OCI-LY3 (cell line): ENCODE results near the gene TUBGCP2.

Experiments used
- H2AFZ ChIP-seq: fragments of 200-600, 300-600 bp; shearing (Covaris generic); 2 replicates; pipeline ENCODE4 v1.6.0; 2014; ENCODE audit warnings: antibody characterized with exemption, low read depth, low read length
- H3K27ac ChIP-seq: fragments of 200-600, 300-600 bp; sonication (generic); 2 replicates; pipeline ENCODE4 v1.5.1; 2014; ENCODE audit warnings: mild to moderate bottlenecking, low read length, moderate library complexity, mixed read lengths
- H3K27me3 ChIP-seq: fragments of 200-600, 300-600 bp; sonication (generic); 2 replicates; pipeline ENCODE4 v1.6.1; 2014; ENCODE audit warnings: low read depth, low read length, mixed read lengths
- H3K36me3 ChIP-seq: fragments of 200-600, 300-600 bp; sonication (generic); replicated peaks from 2 replicates; pipeline ENCODE3; 2014; ENCODE audit warnings: low read depth, low read length, mixed read lengths
- H3K4me1 ChIP-seq: fragments of 300-600, 200-600 bp; sonication (generic); 2 replicates; pipeline ENCODE4 v1.6.1; 2014; ENCODE audit warnings: low read length, mixed read lengths
- H3K4me2 ChIP-seq: fragments of 200-600, 300-600 bp; sonication (generic); 2 replicates; pipeline ENCODE4 v1.6.1; 2014; ENCODE audit warnings: low read length, mixed read lengths
- H3K4me3 ChIP-seq: fragments of 300-600, 200-600 bp; sonication (generic); 2 replicates; pipeline ENCODE4 v1.5.1; 2014; ENCODE audit warnings: antibody characterized with exemption, mild to moderate bottlenecking, low read length, moderate library complexity
- H3K79me2 ChIP-seq: fragments of 300-600, 200-600 bp; shearing (Covaris generic); 2 replicates; pipeline ENCODE4 v1.6.1; 2014; ENCODE audit warnings: mild to moderate bottlenecking, low read length, mixed read lengths
- H3K9ac ChIP-seq: fragments of 300-600, 200-600 bp; shearing (Covaris generic); 2 replicates; pipeline ENCODE4 v1.6.0; 2014; ENCODE audit warnings: mild to moderate bottlenecking, low read length, moderate library complexity
- H3K9me3 ChIP-seq: fragments of 200-600, 300-600 bp; shearing (Covaris generic); 2 replicates; pipeline ENCODE4 v1.6.1; 2014; ENCODE audit warnings: low read length, mixed read lengths; ENCODE audit not compliant: insufficient read depth
- H4K20me1 ChIP-seq: fragments of 200-600, 300-600 bp; sonication (generic); 2 replicates; pipeline ENCODE4 v1.6.1; 2016; ENCODE audit warnings: low read length, mixed read lengths; ENCODE audit not compliant: insufficient read depth
- EZH2phosphoT487 ChIP-seq: fragments of 200-600 bp; shearing (Covaris generic); IDR thresholded peaks from 2 replicates; pipeline ENCODE4 v1.6.1; 2018; ENCODE audit warnings: antibody characterized with exemption, mixed run types, low read depth
- TF ChIP-seq, protein P1 (sequence below): fragments of 200-600, 300-600 bp; sonication (generic); IDR thresholded peaks from 2 replicates; pipeline ENCODE4 v1.5.1; 2014; ENCODE audit warnings: antibody characterized with exemption, low read length, low read depth

Gene TUBGCP2

DNA sequence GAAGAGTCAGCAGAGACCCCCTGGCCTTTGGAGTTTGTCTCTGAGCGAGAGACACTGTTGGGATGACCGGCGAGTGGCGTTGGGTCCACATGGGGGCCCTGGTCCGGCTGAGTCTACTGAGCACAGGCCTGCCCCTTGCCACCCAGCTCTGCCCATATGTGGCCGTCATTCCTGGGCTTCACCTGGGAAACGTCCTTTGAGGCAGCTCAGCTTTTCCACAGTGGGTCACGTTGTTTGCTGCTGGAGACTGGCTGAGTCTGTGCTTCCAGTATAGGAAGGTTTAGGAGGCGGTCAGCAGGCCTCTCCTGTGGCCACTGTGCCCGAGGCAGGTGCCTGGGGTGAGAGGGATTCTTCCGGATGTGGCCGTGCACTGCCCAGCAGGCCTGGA, 49.1 kb downstream of the TUBGCP2 start:
- Histone ChIP-seq H3K9me3 (no peaks in the 10 kb centered on the region), H3K27me3 (no peaks in the 10 kb centered on the region), H2AFZ (0 out of 2 replicates have a peak overlapping the region, but pooled peaks have one; percentile 43), H3K4me3 (no peak overlapping the region), H4K20me1 (peaks cover 6% of the 10 kb centered on the region), H3K27ac (no peak overlapping the region), H3K9ac (no peak overlapping the region), H3K79me2 (no peaks in the 10 kb centered on the region), H3K4me2 (no peak overlapping the region), H3K36me3 (no peaks in the 10 kb centered on the region), H3K4me1 (peaks cover 35% of the 10 kb centered on the region)
- no peak for TF ChIP-seq EZH2phosphoT487
- TF ChIP-seq, protein P1, sequence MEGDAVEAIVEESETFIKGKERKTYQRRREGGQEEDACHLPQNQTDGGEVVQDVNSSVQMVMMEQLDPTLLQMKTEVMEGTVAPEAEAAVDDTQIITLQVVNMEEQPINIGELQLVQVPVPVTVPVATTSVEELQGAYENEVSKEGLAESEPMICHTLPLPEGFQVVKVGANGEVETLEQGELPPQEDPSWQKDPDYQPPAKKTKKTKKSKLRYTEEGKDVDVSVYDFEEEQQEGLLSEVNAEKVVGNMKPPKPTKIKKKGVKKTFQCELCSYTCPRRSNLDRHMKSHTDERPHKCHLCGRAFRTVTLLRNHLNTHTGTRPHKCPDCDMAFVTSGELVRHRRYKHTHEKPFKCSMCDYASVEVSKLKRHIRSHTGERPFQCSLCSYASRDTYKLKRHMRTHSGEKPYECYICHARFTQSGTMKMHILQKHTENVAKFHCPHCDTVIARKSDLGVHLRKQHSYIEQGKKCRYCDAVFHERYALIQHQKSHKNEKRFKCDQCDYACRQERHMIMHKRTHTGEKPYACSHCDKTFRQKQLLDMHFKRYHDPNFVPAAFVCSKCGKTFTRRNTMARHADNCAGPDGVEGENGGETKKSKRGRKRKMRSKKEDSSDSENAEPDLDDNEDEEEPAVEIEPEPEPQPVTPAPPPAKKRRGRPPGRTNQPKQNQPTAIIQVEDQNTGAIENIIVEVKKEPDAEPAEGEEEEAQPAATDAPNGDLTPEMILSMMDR = no peak

DNA sequence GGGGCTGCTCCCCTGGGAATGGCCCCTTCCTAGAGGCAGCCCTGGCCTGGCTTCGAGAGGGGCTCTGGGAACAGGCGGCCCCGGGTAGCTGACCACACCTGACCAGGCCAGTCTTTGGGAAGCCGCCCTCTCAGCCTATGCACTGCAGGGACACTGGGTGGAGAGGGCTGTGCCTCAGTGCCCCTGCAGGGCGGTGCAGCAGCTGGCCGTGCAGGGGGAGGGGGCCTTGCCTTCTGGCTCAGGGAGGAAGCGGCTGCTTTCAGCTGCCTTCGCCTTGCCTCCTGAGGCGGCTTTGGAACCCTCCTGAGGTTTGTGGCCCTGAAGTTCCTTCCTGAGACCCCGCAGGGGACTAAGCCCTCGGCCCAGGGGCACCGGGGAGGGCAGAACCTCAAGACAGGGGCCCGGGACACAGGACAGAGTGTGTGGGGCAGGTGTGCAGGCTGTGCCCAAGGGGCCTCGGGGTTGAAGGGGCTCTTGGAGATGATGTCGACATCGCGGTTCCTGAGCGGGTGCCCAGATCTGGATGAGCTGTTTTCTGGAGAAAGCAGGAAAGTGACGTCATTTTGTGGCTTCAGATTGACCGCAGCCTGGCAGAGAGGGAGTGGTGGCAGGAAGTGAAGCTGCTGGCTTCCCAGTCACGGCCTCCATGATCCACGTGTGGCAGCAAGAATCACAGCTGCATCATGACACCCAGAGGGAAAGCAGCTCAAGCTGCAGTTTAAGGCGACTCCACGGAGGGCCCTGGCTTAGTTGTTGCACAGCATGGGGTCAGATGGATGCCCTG, 49.7 kb downstream of the TUBGCP2 start:
- Histone ChIP-seq H3K9ac (no peak overlapping the region), H4K20me1 (peaks cover 6% of the 10 kb centered on the region), H3K9me3 (no peaks in the 10 kb centered on the region), H3K4me2 (peak overlapping the region; percentile 81), H2AFZ (0 out of 2 replicates have a peak overlapping the region, but pooled peaks have one; percentile 43), H3K27ac (no peak overlapping the region), H3K4me1 (peaks cover 35% of the 10 kb centered on the region), H3K4me3 (no peak overlapping the region), H3K27me3 (no peaks in the 10 kb centered on the region), H3K79me2 (no peaks in the 10 kb centered on the region), H3K36me3 (no peaks in the 10 kb centered on the region)
- TF ChIP-seq, protein P1 = no peak
- no peak for TF ChIP-seq EZH2phosphoT487

DNA sequence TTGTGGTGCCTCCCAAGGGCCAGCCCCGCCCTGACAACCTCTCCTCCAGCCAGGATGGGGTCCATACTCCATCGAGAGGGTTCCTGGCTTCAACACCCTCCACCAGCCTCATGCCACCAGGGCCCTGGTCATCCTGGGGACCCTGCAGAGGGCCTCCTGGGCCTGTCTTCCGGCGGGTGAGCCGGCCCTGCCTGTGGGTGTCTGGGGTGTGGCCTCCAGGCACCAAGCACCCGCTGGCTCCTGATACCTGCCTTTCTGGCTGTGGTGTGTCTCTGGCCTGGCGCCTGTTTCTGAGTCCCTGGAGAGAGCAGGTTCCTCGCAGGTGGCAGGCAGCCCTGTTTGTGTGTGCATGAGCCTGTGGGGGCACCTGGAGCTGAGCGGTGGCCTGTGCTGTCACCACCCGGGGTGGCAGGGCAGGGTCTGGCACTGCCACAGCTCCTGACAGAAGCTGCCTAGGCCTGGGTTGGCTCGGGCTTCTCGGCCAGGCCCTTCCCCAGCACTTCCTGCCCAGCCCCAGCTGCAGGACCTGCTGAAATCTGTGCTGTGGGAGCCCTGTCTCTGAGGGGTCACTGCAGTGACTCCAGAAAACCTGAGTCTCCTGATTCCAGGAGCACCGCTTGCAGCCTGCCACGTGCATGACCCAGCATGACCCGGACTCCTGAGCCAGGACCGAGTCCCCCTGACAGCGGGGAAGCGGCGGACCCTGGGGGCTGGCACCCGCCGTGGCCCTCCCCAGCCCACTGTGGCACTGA, 50.4 kb downstream of the TUBGCP2 start:
- Histone ChIP-seq H3K9me3 (no peaks in the 10 kb centered on the region), H3K36me3 (no peaks in the 10 kb centered on the region), H3K4me2 (peak overlapping the region; percentile 81), H4K20me1 (peaks cover 6% of the 10 kb centered on the region), H3K4me3 (peak overlapping the region; percentile 74), H2AFZ (peak overlapping the region; percentile 92; the same call in 1 of the 2 replicates), H3K27me3 (no peaks in the 10 kb centered on the region), H3K79me2 (no peaks in the 10 kb centered on the region), H3K4me1 (peaks cover 35% of the 10 kb centered on the region), H3K9ac (peak overlapping the region; percentile 52), H3K27ac (peak overlapping the region; percentile 35)
- TF ChIP-seq EZH2phosphoT487 = no peak
- TF ChIP-seq, protein P1 = no peak

DNA sequence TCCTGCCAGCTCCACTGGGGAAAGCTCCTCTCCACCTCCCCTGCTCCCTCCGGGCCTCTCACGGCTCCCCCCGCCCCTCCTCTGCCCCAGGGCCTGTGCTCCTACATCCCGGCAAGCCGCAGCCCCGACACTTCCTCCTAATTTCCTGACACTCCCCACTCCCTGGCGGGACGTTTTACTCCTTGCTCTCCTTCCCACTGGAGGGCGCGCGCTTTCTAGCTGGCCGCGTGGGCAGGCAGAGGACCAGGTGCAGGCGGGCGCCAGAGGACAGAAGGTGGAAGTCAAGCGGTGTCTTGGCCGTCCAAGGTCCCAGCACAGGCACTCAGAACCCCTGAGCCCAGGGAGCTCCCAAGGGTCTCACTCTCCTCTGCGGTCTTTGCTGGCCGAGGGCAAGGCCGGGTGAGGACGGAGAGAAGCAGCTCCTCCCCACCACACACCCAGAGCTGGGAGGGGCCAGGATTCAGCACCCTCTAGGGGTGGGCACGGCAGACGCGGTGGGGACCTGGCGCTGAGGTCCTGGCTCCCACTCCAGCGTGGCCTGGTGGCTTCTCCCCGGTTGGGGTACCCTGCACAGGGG, 51.1 kb downstream of the TUBGCP2 start:
- Histone ChIP-seq H3K4me2 (peak overlapping the region; percentile 81), H3K36me3 (no peaks in the 10 kb centered on the region), H3K4me1 (peaks cover 35% of the 10 kb centered on the region), H2AFZ (peak overlapping the region; percentile 92), H3K4me3 (peak overlapping the region; percentile 74), H3K9me3 (no peaks in the 10 kb centered on the region), H4K20me1 (peaks cover 3% of the 10 kb centered on the region; the same call in 1 of the 2 replicates), H3K9ac (peak overlapping the region; percentile 52), H3K27me3 (no peaks in the 10 kb centered on the region), H3K27ac (peak overlapping the region; percentile 35), H3K79me2 (no peaks in the 10 kb centered on the region)
- no peak for TF ChIP-seq EZH2phosphoT487
- TF ChIP-seq, protein P1 = peak; percentile 42
